ENCODE data around the gene SLC30A9. TPM values are rescaled to one million over a fixed set of nuclear protein-coding genes. Genes with fewer than 3 reads are reported as not detected.

Gene SLC30A9
- total RNA-seq, 1 experiment from 2014 or later, result 32.4 TPM

- no peaks in the 10 kb centered on the region for H3K36me3 ChIP-seq (ENCODE audit: control insufficient read depth, insufficient read depth, low read length)
Observed at GRCh38 chr4:42104521-42104920, 114.2 kb downstream of the SLC30A9 start.

DNA sequence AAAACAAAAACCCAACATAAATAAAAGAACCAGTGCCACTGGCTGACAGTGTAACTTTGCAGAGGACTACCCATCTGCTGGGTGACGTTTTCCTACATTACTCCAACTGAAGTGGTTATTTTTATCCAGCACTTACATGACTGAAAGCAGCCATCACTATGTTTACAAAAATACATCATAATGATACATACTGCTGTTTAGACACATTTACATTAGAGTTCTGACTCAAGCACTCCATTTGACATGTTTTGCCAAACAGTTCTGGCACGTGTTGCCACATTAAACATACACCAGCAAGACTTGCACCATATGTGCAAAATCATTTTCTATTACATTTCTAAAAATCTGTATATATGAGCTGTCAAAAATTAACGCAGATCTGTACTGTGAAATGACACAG is 122.5 kb downstream of the SLC30A9 start:
- TF ChIP-seq, protein P1, sequence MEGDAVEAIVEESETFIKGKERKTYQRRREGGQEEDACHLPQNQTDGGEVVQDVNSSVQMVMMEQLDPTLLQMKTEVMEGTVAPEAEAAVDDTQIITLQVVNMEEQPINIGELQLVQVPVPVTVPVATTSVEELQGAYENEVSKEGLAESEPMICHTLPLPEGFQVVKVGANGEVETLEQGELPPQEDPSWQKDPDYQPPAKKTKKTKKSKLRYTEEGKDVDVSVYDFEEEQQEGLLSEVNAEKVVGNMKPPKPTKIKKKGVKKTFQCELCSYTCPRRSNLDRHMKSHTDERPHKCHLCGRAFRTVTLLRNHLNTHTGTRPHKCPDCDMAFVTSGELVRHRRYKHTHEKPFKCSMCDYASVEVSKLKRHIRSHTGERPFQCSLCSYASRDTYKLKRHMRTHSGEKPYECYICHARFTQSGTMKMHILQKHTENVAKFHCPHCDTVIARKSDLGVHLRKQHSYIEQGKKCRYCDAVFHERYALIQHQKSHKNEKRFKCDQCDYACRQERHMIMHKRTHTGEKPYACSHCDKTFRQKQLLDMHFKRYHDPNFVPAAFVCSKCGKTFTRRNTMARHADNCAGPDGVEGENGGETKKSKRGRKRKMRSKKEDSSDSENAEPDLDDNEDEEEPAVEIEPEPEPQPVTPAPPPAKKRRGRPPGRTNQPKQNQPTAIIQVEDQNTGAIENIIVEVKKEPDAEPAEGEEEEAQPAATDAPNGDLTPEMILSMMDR (IDR thresholded peaks at IDR 0.05), result no peak
- TF ChIP-seq, protein P2, sequence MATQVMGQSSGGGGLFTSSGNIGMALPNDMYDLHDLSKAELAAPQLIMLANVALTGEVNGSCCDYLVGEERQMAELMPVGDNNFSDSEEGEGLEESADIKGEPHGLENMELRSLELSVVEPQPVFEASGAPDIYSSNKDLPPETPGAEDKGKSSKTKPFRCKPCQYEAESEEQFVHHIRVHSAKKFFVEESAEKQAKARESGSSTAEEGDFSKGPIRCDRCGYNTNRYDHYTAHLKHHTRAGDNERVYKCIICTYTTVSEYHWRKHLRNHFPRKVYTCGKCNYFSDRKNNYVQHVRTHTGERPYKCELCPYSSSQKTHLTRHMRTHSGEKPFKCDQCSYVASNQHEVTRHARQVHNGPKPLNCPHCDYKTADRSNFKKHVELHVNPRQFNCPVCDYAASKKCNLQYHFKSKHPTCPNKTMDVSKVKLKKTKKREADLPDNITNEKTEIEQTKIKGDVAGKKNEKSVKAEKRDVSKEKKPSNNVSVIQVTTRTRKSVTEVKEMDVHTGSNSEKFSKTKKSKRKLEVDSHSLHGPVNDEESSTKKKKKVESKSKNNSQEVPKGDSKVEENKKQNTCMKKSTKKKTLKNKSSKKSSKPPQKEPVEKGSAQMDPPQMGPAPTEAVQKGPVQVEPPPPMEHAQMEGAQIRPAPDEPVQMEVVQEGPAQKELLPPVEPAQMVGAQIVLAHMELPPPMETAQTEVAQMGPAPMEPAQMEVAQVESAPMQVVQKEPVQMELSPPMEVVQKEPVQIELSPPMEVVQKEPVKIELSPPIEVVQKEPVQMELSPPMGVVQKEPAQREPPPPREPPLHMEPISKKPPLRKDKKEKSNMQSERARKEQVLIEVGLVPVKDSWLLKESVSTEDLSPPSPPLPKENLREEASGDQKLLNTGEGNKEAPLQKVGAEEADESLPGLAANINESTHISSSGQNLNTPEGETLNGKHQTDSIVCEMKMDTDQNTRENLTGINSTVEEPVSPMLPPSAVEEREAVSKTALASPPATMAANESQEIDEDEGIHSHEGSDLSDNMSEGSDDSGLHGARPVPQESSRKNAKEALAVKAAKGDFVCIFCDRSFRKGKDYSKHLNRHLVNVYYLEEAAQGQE (IDR thresholded peaks at IDR 0.05; ENCODE audit: insufficient read depth in 1 of 2, low read depth in 2 of 2, low read length in 1 of 2), result no peak
- TF ChIP-seq TCF7L2 (IDR thresholded peaks at IDR 0.05; ENCODE audit: low read depth, low read length) (no peak), SIN3A (IDR thresholded peaks at IDR 0.05; ENCODE audit: borderline replicate concordance, insufficient read depth, low read depth, low read length) (no peak), POLR2AphosphoS5 (IDR thresholded peaks at IDR 0.05; ENCODE audit: low read depth, low read length) (no peak)
- ATAC-seq, result no peak
- ChIA-PET POLR2A (interaction anchor here (0.6 kb wide), 1 partner anchor 202 kb away, joined by 4 read pairs; no protein-coding TSS in a partner anchor), CTCF (no interaction called here)
- Histone ChIP-seq H3K27me3 (ENCODE audit: control insufficient read depth, insufficient read depth, low read length) (peaks cover 14% of the 10 kb centered on the region; the same call in 1 of the 2 replicates), H3K27ac (ENCODE audit: low read length) (no peak overlapping the region), H3K9me3 (ENCODE audit: control insufficient read depth, insufficient read depth, low read depth, low read length) (no peaks in the 10 kb centered on the region), H3K36me3 (ENCODE audit: control insufficient read depth, insufficient read depth, low read length) (no peaks in the 10 kb centered on the region), H3K4me1 (ENCODE audit: control insufficient read depth, insufficient read depth, low read length) (no peaks in the 10 kb centered on the region), H3K4me3 (ENCODE audit: low read depth in 2 of 2, low read length in 2 of 2) (no peak overlapping the region)
- intact Hi-C loops (cut with micrococcal nuclease; ENCODE audit: unreplicated experiment), result no loop called here
- BruUV-seq (replicated peaks), result no TSS peak
- in situ Hi-C loops (cut with HindIII; ENCODE audit: low pct_unique_long_range_greater_than_20kb, low sequenced_read_pairs), result no loop called here
- DNase-seq (ENCODE audit: low read depth, low spot score), result no peak

More at GRCh38 chr4:42104521-42104920, 114.2 kb downstream of the SLC30A9 start:
- ChIA-PET POLR2A (no interaction called here), CTCF (no interaction called here)
- in situ Hi-C loops (cut with HindIII; ENCODE audit: low pct_unique_long_range_greater_than_20kb, low sequenced_read_pairs), result no loop called here
- ATAC-seq (no peak), DNase-seq (ENCODE audit: low read depth, low spot score) (no peak)
- Histone ChIP-seq H3K4me3 (ENCODE audit: low read depth in 2 of 2, low read length in 2 of 2) (no peak overlapping the region), H3K27ac (ENCODE audit: low read length) (no peak overlapping the region), H3K27me3 (ENCODE audit: control insufficient read depth, insufficient read depth, low read length) (0 out of 2 replicates have a peak, but pooled peaks cover 2% of the 10 kb centered on the region), H3K9me3 (ENCODE audit: control insufficient read depth, insufficient read depth, low read depth, low read length) (no peaks in the 10 kb centered on the region), H3K4me1 (ENCODE audit: control insufficient read depth, insufficient read depth, low read length) (no peaks in the 10 kb centered on the region)
- intact Hi-C loops (cut with micrococcal nuclease; ENCODE audit: unreplicated experiment), result no loop called here
- TF ChIP-seq, protein P1 (IDR thresholded peaks at IDR 0.05), result no peak
- TF ChIP-seq SIN3A (IDR thresholded peaks at IDR 0.05; ENCODE audit: borderline replicate concordance, insufficient read depth, low read depth, low read length) (no peak), TCF7L2 (IDR thresholded peaks at IDR 0.05; ENCODE audit: low read depth, low read length) (no peak), POLR2AphosphoS5 (IDR thresholded peaks at IDR 0.05; ENCODE audit: low read depth, low read length) (no peak)
- TF ChIP-seq, protein P2 (IDR thresholded peaks at IDR 0.05; ENCODE audit: insufficient read depth in 1 of 2, low read depth in 2 of 2, low read length in 1 of 2), result no peak
- BruUV-seq (replicated peaks), result no TSS peak
